Measurements from ENCODE around the gene CCDC167. TPM values are rescaled to one million over a fixed set of nuclear protein-coding genes. Genes with fewer than 3 reads are reported as not detected.

The CCDC167 gene
- total and polyA plus RNA-seq, 2 donors (not counting 1 experiment from before 2014, with no cell fraction given): 11.1 to 60.1 TPM

- H3K27me3 ChIP-seq (replicated peaks in 1 of 4; ENCODE audit: control extremely low read depth in 1 of 4, control insufficient read depth in 3 of 4, insufficient read depth in 4 of 4, low read length in 3 of 4): no peaks in the 10 kb centered on the region
- ChIA-PET CTCF (no interaction called here), POLR2A (no interaction called here)
- no peaks in the 10 kb centered on the region for H3K9me3 ChIP-seq (ENCODE audit: control extremely low read depth in 1 of 3, control insufficient read depth in 2 of 3, insufficient read depth in 1 of 3, low read length in 2 of 3)
- peaks cover 68% of the 10 kb centered on the region for H3K79me2 ChIP-seq (ENCODE audit: control insufficient read depth, insufficient read depth, low read length)
- Mint-ChIP-seq H3K27me3 (no peaks in the 10 kb centered on the region), H3K27ac (no peak overlapping the region), H3K4me3 (no peak overlapping the region), H3K4me1 (peaks cover 40% of the 10 kb centered on the region), H3K9me3 (ENCODE audit: insufficient read depth) (no peaks in the 10 kb centered on the region)
- no peak overlapping the region for H3K4me2 ChIP-seq (replicated peaks; ENCODE audit: low read depth, low read length, poor library complexity, severe bottlenecking)
- H3K4me1 ChIP-seq (ENCODE audit: control insufficient read depth in 2 of 2, insufficient read depth in 2 of 2, low read length in 2 of 2): peaks cover 17 to 26% of the 10 kb centered on the region in 2 donors
- intact Hi-C loops (cut with micrococcal nuclease): no loop called here
- DNase-seq (no peak), ATAC-seq (ENCODE audit: low read depth) (no peak)
- WGBS (ENCODE audit: insufficient coverage): 90% methylated on average over 2 of the region's 4 CpGs
- H2AFZ ChIP-seq (ENCODE audit: insufficient read depth, low read depth, low read length, poor library complexity, severe bottlenecking): no peak overlapping the region
- TF ChIP-seq CTCF (IDR thresholded peaks at IDR 0.05) (no peak), EZH2 (IDR thresholded peaks at IDR 0.05; ENCODE audit: borderline replicate concordance, insufficient read depth, low read depth, low read length, poor library complexity, severe bottlenecking) (no peak)
- peak overlapping the region in 1 of 2 donors; percentile 94 for H3K27ac ChIP-seq (ENCODE audit: low read length in 2 of 2)
- H3K4me3 ChIP-seq (ENCODE audit: control extremely low read depth in 1 of 5, extremely low read depth in 1 of 5, insufficient read depth in 1 of 5, low read depth in 2 of 5, low read length in 4 of 5): no peak overlapping the region
- H4K20me1 ChIP-seq (ENCODE audit: control insufficient read depth, insufficient read depth, low read length, poor library complexity, severe bottlenecking): peaks cover 8% of the 10 kb centered on the region
- peaks cover 0 to 41% of the 10 kb centered on the region in 2 experiments for H3K36me3 ChIP-seq (replicated peaks in 1 of 2; ENCODE audit: control extremely low read depth in 1 of 2, control insufficient read depth in 1 of 2, extremely low read depth in 1 of 2, insufficient read depth in 2 of 2, low read length in 1 of 2)
- no peak overlapping the region for H3K9ac ChIP-seq (ENCODE audit: low read length)
These were observed 64.3 kb downstream of the CCDC167 start for GRCh38 chr6:37435373-37435772.

- Mint-ChIP-seq H3K4me3 (peak overlapping the region; percentile 96), H3K27ac (peak overlapping the region; percentile 96), H3K9me3 (ENCODE audit: insufficient read depth) (no peaks in the 10 kb centered on the region), H3K4me1 (peaks cover 40% of the 10 kb centered on the region), H3K27me3 (no peaks in the 10 kb centered on the region)
- intact Hi-C loops (cut with micrococcal nuclease): loop anchor here (1.0 to 5.0 kb wide), 8 partner anchors 52 to 1269 kb away; partner anchors contain the start of genes GLO1 and ZFAND3
- DNase-seq (no peak), ATAC-seq (ENCODE audit: low read depth) (peak; percentile 3)
- Histone ChIP-seq H3K9ac (ENCODE audit: low read length) (peak overlapping the region; percentile 98), H3K36me3 (replicated peaks in 1 of 2; ENCODE audit: control extremely low read depth in 1 of 2, control insufficient read depth in 1 of 2, extremely low read depth in 1 of 2, insufficient read depth in 2 of 2, low read length in 1 of 2) (peaks cover 0 to 29% of the 10 kb centered on the region in 2 experiments), H3K4me1 (ENCODE audit: control insufficient read depth in 2 of 2, insufficient read depth in 2 of 2, low read length in 2 of 2) (peaks cover 17 to 26% of the 10 kb centered on the region in 2 donors), H3K4me3 (ENCODE audit: control extremely low read depth in 1 of 5, extremely low read depth in 1 of 5, insufficient read depth in 1 of 5, low read depth in 2 of 5, low read length in 4 of 5) (peak overlapping the region; percentile 86 to 97 (median 90)), H3K27ac (ENCODE audit: low read length in 2 of 2) (peak overlapping the region; percentile 92 to 94), H3K9me3 (ENCODE audit: control extremely low read depth in 1 of 3, control insufficient read depth in 2 of 3, insufficient read depth in 1 of 3, low read length in 2 of 3) (peaks cover 0 to 3% (median 0%) of the 10 kb centered on the region in 3 donors), H3K79me2 (ENCODE audit: control insufficient read depth, insufficient read depth, low read length) (peaks cover 51% of the 10 kb centered on the region), H3K27me3 (replicated peaks in 1 of 4; ENCODE audit: control extremely low read depth in 1 of 4, control insufficient read depth in 3 of 4, insufficient read depth in 4 of 4, low read length in 3 of 4) (no peaks in the 10 kb centered on the region), H2AFZ (ENCODE audit: insufficient read depth, low read depth, low read length, poor library complexity, severe bottlenecking) (peak overlapping the region; percentile 98), H4K20me1 (ENCODE audit: control insufficient read depth, insufficient read depth, low read length, poor library complexity, severe bottlenecking) (peaks cover 8% of the 10 kb centered on the region), H3K4me2 (replicated peaks; ENCODE audit: low read depth, low read length, poor library complexity, severe bottlenecking) (peak overlapping the region; percentile 91)
- TF ChIP-seq EZH2 (IDR thresholded peaks at IDR 0.05; ENCODE audit: borderline replicate concordance, insufficient read depth, low read depth, low read length, poor library complexity, severe bottlenecking) (no peak), CTCF (IDR thresholded peaks at IDR 0.05) (no peak)
- ChIA-PET CTCF (interaction anchor here (0.6 to 3.3 kb wide), 5 partner anchors 11 to 272 kb away, joined by 3 to 12 read pairs (median 3); no protein-coding TSS in a partner anchor), POLR2A (interaction anchor here (0.6 to 1.9 kb wide), 6 partner anchors 8 to 271 kb away, joined by 3 to 5 read pairs (median 3); partner anchors contain the start of gene MDGA1)
- 20% methylated on average over 9 of the region's 13 CpGs for WGBS (ENCODE audit: insufficient coverage)
These were observed 65.9 kb downstream of the CCDC167 start for GRCh38 chr6:37433657-37434271.

Data from B cell (primary cell).